Measurements from ENCODE around the gene DOCK7.

The DOCK7 gene

GRCh38 chr1:62652387-62652786 is 35.8 kb downstream of the DOCK7 start:
- DNase-seq (ENCODE audit: low read depth): no peak
- in situ Hi-C loops (cut with HindIII; ENCODE audit: low sequenced_read_pairs): no loop called here
- H3K4me3 ChIP-seq (ENCODE audit: low read depth, low read length): no peak overlapping the region
- no peak for TF ChIP-seq CTCF (IDR thresholded peaks at IDR 0.05; ENCODE audit: low read depth, low read length, missing control alignments)

- TF ChIP-seq CTCF (IDR thresholded peaks at IDR 0.05; ENCODE audit: low read depth, low read length, missing control alignments): no peak
- no peak for DNase-seq (ENCODE audit: low read depth)
- in situ Hi-C loops (cut with HindIII; ENCODE audit: low sequenced_read_pairs): no loop called here
- no peak overlapping the region for H3K4me3 ChIP-seq (ENCODE audit: low read depth, low read length)
These were observed 44.9 kb downstream of the DOCK7 start for GRCh38 chr1:62643283-62643682.

- in situ Hi-C loops (cut with HindIII; ENCODE audit: low sequenced_read_pairs): no loop called here
- no peak for TF ChIP-seq CTCF (IDR thresholded peaks at IDR 0.05; ENCODE audit: low read depth, low read length, missing control alignments)
- H3K4me3 ChIP-seq (ENCODE audit: low read depth, low read length): no peak overlapping the region
- no peak for DNase-seq (ENCODE audit: low read depth)
These were observed 50.6 kb downstream of the DOCK7 start for GRCh38 chr1:62637392-62638105.

GRCh38 chr1:62628506-62628905 is 59.7 kb downstream of the DOCK7 start:
- TF ChIP-seq CTCF (IDR thresholded peaks at IDR 0.05; ENCODE audit: low read depth, low read length, missing control alignments): no peak
- DNase-seq (ENCODE audit: low read depth): no peak
- H3K4me3 ChIP-seq (ENCODE audit: low read depth, low read length): no peak overlapping the region
- in situ Hi-C loops (cut with HindIII; ENCODE audit: low sequenced_read_pairs): no loop called here

- H3K4me3 ChIP-seq (ENCODE audit: low read depth, low read length): no peak overlapping the region
- TF ChIP-seq CTCF (IDR thresholded peaks at IDR 0.05; ENCODE audit: low read depth, low read length, missing control alignments): no peak
- in situ Hi-C loops (cut with HindIII; ENCODE audit: low sequenced_read_pairs): no loop called here
- DNase-seq (ENCODE audit: low read depth): no peak
These were observed 62.8 kb downstream of the DOCK7 start for GRCh38 chr1:62625415-62625814.

GRCh38 chr1:62621907-62622306 is 66.3 kb downstream of the DOCK7 start:
- H3K4me3 ChIP-seq (ENCODE audit: low read depth, low read length): no peak overlapping the region
- in situ Hi-C loops (cut with HindIII; ENCODE audit: low sequenced_read_pairs): no loop called here
- TF ChIP-seq CTCF (IDR thresholded peaks at IDR 0.05; ENCODE audit: low read depth, low read length, missing control alignments): no peak
- peak; percentile 13 for DNase-seq (ENCODE audit: low read depth)
